Thyroid gland (tissue), 4 donors: ENCODE results near the gene SLC25A52.
"Not testable (repeated sequence)": the region's sequence is repeated elsewhere in the genome, so short reads cannot be mapped to it uniquely, and the experiment has no call there.

Source experiments
- CTCF ChIP-seq, 6 experiments: fragments of 200-600 bp in 3 of 6; fragments of 450-650 bp in 3 of 6; sonication (generic) in 3 of 6; IDR thresholded peaks; one replicate each; pipeline ENCODE4 v1.5.1; 2016 to 2019; ENCODE audit warnings: antibody characterized with exemption in 6 of 6, mild to moderate bottlenecking in 2 of 6, inconsistent platforms in 1 of 6, moderate library complexity in 1 of 6
- POLR2A ChIP-seq, 2 donors: fragments of 450-650 bp; IDR thresholded peaks; one replicate each; pipeline ENCODE4 v1.6.1; 2017; ENCODE audit warnings: antibody characterized with exemption in 2 of 2, mild to moderate bottlenecking in 2 of 2, moderate library complexity in 1 of 2

- TF ChIP-seq CTCF, POLR2A (IDR thresholded peaks at IDR 0.05): not testable (repeated sequence)
Observed at GRCh38 chr18:31809049-31809448, 48.4 kb upstream of the SLC25A52 start.
